HG02852 (cell line): Measurements from ENCODE around the gene PALM2AKAP2.

Experiments
- ATAC-seq: cut with Tn5 transposase; IDR thresholded peaks from one replicate; pipeline ENCODE4 v1.9.1; 2021; ENCODE audit warnings: mild to moderate bottlenecking, moderate library complexity; ENCODE audit not compliant: unreplicated experiment

The PALM2AKAP2 gene

GRCh38 chr9:109771796-109772531 lies 8.0 kb upstream of the PALM2AKAP2 start:
- no peak for ATAC-seq

DNA sequence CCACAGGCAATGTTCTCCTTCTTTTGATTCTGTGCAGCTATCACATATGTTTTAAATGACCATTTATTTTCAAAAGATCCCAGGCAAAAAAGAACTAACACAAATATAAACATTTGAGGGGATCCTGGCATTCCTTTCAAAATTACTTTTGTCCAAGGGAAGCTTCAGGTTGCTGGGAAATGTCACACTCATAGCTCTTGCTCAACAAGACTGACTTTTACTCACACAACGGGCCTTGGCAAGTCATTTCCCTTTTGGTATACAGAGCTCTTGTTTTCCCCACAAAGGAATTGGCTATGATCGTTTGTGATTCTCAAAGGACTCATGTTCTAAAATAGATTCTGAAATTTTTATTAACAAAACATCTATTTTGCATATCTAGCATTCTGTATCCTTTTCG lies 4.5 kb upstream of the PALM2AKAP2 start:
- ATAC-seq = no peak

- ATAC-seq = no peak
Measured at GRCh38 chr9:109776391-109776790, 3.6 kb upstream of the PALM2AKAP2 start.

GRCh38 chr9:109780453-109781033 lies 545 bp downstream of the PALM2AKAP2 start:
- no peak for ATAC-seq

DNA sequence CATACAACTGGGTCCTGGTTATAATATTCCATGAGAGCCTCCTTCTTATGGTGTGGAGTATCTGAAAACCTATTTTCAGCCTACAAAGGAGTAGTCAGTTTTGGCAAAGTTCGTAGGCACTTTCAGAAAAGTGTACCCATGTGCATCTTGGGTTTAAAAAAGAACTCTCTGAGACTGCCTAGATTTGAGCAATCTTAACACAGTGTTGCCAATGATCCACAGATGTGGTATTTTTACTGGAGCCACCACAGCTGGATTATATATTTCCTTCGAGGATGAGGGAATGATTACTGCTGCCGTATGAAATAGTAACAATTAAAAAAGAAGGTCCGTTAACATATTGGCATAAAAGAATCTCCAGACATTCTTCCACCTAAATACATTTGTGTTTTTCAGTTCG lies 1.1 kb downstream of the PALM2AKAP2 start:
- no peak for ATAC-seq

- no peak for ATAC-seq
Measured at GRCh38 chr9:109781541-109782197, 1.7 kb downstream of the PALM2AKAP2 start.

- no peak for ATAC-seq
Measured at GRCh38 chr9:109787735-109788134, 7.7 kb downstream of the PALM2AKAP2 start.

DNA sequence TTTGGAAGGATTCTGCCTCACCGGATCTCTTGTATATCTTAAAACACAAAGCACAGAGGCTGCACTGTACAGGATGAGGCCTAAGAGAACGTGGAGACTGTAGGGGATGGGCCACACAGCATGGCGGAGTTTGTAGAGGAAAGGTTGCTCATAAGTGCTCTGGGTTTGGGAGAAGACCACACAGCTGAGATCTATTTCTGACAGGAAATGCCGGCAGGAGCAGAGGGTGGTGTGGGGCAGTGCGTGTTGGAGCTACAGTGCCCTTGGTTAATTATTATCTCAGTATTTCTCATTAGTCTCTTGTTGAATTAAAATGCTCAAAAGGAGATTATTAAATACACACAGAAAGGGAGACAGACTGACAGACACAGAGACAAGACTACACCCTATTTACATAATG lies 9.6 kb downstream of the PALM2AKAP2 start:
- no peak for ATAC-seq

DNA sequence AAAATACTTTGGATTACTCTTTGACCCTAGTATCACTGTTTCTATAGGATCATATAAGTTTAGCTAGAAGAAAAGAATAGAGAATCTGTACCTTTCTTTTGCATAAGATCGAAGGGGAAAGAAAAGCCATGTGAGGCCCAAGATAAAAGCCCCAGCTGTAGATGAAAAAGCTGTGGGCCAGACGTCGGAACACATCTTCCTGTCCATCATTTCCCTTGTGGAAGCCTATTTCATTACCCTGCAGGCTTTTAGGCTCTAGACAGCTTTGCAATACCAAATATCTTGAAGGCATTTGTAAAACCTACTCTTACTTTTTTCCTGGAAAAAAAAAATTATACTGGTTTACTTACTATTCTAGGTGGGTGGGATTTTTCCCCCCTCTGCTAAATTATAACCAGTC lies 10.0 kb downstream of the PALM2AKAP2 start:
- no peak for ATAC-seq

- ATAC-seq = no peak
Measured at GRCh38 chr9:109791003-109791677, 11.1 kb downstream of the PALM2AKAP2 start.

DNA sequence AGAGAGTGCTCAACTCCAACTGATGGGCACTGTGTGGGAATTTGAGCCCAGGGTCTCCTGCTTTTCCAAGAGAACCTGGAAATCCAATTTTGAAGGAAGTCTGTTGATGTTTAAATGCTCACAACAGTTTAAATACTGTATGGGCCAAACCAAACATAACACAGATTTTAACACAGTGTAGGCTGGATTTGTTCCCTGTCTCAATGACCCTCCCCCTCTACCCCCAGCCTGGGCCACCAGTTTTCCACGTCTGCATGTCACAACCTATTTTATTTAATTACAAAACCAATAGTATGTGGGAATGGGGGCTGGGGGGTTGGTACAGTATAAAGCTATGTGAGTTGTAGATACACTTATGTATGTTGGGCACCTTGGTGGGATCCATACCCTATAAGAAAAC lies 11.7 kb downstream of the PALM2AKAP2 start:
- no peak for ATAC-seq

DNA sequence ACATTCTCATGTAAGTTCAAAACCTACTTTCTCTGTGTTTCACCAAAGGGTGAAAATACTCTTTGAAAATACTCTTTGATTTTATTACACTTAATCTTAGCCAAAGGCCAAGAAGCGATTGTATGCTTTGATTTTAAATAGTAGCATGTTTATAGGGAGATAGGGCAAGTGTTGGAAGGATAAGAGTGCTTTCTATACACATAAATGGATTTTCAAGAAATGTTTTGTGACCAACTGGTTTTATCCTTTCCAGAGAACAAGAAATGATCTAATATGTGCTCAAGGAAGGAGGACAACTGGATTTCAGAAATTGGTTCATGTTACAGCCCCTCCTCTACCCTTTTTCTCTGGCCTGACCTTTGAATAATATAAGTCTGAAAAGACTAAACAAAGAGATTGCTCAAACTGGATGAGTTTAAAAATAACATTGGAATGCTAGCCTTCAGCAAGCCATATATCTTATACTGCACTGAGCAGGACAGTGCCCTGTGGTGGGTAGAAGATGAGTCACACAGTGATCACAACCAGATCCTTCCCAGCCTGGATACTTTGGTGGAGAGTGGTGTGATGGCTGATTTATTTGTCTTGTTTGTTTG lies 13.1 kb downstream of the PALM2AKAP2 start:
- ATAC-seq = no peak

DNA sequence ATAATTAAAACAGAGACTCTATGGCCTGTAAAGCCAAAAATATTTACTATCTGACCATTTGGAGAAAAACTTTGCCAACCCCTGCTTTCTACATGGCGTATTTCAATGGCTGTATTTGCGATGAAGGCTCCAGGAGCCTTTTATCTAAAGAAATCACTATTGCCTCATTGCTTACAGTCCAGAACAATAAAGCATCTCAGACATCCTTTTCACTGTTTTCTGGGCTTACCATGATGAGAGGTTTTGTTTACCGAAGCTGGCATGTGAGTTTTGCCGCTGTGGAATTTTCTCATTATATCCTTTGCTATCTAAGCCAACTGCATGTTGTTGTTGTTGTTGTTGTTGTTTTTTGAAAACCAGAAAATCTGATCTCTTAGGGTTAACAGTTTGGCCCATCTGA lies 13.9 kb downstream of the PALM2AKAP2 start:
- no peak for ATAC-seq

- no peak for ATAC-seq
Measured at GRCh38 chr9:109794361-109795012, 14.5 kb downstream of the PALM2AKAP2 start.

- ATAC-seq = no peak
Measured at GRCh38 chr9:109795613-109796012, 15.6 kb downstream of the PALM2AKAP2 start.

- ATAC-seq = no peak
Measured at GRCh38 chr9:109796078-109796477, 16.1 kb downstream of the PALM2AKAP2 start.

DNA sequence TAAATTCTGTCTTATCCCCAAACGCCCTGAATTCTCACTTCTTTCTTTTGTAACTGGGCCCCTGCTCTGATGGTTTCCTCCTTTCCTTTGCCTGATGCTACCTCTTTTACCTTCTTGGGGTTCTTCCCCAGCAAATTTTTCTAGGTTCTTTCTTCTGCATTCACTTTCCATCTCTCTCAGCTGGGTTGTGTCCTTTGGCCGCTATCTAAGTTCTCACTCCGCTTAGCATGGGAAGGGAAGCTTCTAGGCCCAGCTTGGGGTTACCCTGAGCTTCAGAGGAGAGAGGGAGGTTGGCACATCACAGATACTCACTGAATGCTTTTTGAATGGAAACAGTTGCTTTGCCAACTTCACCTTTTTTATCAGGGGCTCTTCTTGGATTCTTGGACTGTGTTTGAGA lies 17.0 kb downstream of the PALM2AKAP2 start:
- ATAC-seq = no peak

DNA sequence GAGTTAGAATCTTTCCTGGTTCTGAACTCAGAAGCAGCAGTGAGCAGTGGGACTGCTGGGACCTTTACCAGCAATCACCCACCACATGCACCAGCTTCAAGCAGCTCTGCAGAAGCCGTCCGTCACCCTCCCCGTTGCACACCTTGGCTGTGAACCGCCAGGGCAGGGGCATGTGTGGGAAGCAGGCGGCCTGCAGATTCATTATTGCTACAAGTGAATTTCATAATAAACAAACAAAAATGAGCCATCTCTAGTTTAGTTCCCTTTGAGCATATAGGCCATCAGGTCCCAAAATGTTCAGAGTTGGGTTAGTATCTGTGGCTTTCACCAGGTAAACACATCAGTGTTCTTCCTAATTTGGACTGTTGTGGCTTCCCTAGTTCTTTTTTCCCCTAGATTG lies 17.5 kb downstream of the PALM2AKAP2 start:
- ATAC-seq = no peak

- ATAC-seq = no peak
Measured at GRCh38 chr9:109799141-109799540, 19.1 kb downstream of the PALM2AKAP2 start.

- ATAC-seq = no peak
Measured at GRCh38 chr9:109799792-109800191, 19.8 kb downstream of the PALM2AKAP2 start.

GRCh38 chr9:109801484-109801883 lies 21.5 kb downstream of the PALM2AKAP2 start:
- ATAC-seq = no peak
